GM12892 (cell line): Measurements from ENCODE around the gene CFAP65.

Experiments used
- DNase-seq: peaks from one replicate; pipeline ENCODE4 v3.0.0; 2011; ENCODE audit not compliant: insufficient read length
- FAIRE-seq: peaks from 2 replicates; lab custom pipeline; 2011; peaks lifted over from hg19 to GRCh38; lab: Jason Lieb, UNC
- POLR2A ChIP-seq: IDR thresholded peaks from 2 replicates; pipeline ENCODE4 v1.6.1; 2011; ENCODE audit warnings: low read depth, low read length, control low read depth
- POLR2AphosphoS5 ChIP-seq: IDR thresholded peaks from 2 replicates; pipeline ENCODE4 v1.6.1; 2011; ENCODE audit warnings: low read depth, low read length, control low read depth
- TAF1 ChIP-seq: IDR thresholded peaks from 2 replicates; pipeline ENCODE4 v1.6.1; 2011; ENCODE audit warnings: low read depth, mild to moderate bottlenecking, control low read depth, low read length, borderline replicate concordance

Gene CFAP65

GRCh38 chr2:218993345-218994315 is 47.7 kb downstream of the CFAP65 start, which contains the start of gene CRYBA2:
Gene CRYBA2 (minus strand): TSS chr2:218993422. CDS start chr2:218993176, 246 bp downstream.
- FAIRE-seq, result no peak
- no peak for TF ChIP-seq POLR2AphosphoS5
- no peak for TF ChIP-seq POLR2A
- TF ChIP-seq TAF1, result no peak
- no peak for DNase-seq

- TF ChIP-seq TAF1 (no peak), POLR2AphosphoS5 (no peak)
- DNase-seq, result no peak
Observed at GRCh38 chr2:218992703-218993344, 48.5 kb downstream of the CFAP65 start.

GRCh38 chr2:218992196-218992595 is 49.1 kb downstream of the CFAP65 start:
- FAIRE-seq (no peak), DNase-seq (no peak)
- TF ChIP-seq POLR2AphosphoS5 (no peak), TAF1 (no peak), POLR2A (no peak)

More at GRCh38 chr2:218992703-218993344, 48.5 kb downstream of the CFAP65 start:
- no peak for FAIRE-seq

- no peak for TF ChIP-seq TAF1
- FAIRE-seq, result no peak
- DNase-seq, result no peak
Observed at GRCh38 chr2:218991674-218992168, 49.6 kb downstream of the CFAP65 start.

- TF ChIP-seq POLR2A (no peak), POLR2AphosphoS5 (no peak), TAF1 (no peak)
- DNase-seq, result no peak
- FAIRE-seq, result no peak
Observed at GRCh38 chr2:218990612-218991011, 50.7 kb downstream of the CFAP65 start.

GRCh38 chr2:218990052-218990451 is 51.3 kb downstream of the CFAP65 start:
- no peak for FAIRE-seq
- no peak for TF ChIP-seq POLR2A
- TF ChIP-seq TAF1, result no peak
- no peak for TF ChIP-seq POLR2AphosphoS5

GRCh38 chr2:218988650-218989049 is 52.7 kb downstream of the CFAP65 start:
- TF ChIP-seq POLR2AphosphoS5, result no peak
- TF ChIP-seq TAF1, result no peak
- TF ChIP-seq POLR2A, result no peak
- FAIRE-seq (no peak), DNase-seq (no peak)

More at GRCh38 chr2:218990052-218990451, 51.3 kb downstream of the CFAP65 start:
- DNase-seq, result no peak

- FAIRE-seq (no peak), DNase-seq (no peak)
- no peak for TF ChIP-seq POLR2A
- TF ChIP-seq TAF1, result no peak
Observed at GRCh38 chr2:218988164-218988563, 53.2 kb downstream of the CFAP65 start.

- no peak for FAIRE-seq
- DNase-seq, result no peak
Observed at GRCh38 chr2:218986148-218986761, 55.1 kb downstream of the CFAP65 start.

GRCh38 chr2:218985325-218986091 is 55.8 kb downstream of the CFAP65 start:
- no peak for DNase-seq
- FAIRE-seq, result no peak
- TF ChIP-seq TAF1 (no peak), POLR2AphosphoS5 (no peak), POLR2A (no peak)

More at GRCh38 chr2:218986148-218986761, 55.1 kb downstream of the CFAP65 start:
- TF ChIP-seq POLR2A (no peak), TAF1 (no peak), POLR2AphosphoS5 (no peak)
